ENCODE results near the gene EPSTI1.

Gene EPSTI1

DNA sequence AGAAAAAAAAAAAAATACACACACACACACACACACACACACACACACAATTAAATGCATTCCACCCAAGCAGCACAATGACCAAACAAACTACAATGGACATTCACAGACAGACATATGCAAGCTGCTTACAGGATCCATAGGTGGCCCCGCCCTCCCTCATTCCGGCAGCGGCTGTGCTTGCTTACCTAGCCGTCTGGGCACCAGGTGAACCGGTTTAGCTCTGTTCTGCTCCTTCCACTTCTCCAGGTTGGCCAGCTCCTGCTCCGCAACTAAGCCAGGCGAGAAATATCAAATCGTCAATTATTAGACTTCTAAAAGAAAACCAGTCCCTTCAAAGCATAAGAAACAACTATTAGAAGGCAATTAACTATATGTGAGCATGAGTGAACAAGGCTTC lies 23.1 kb downstream of the EPSTI1 start:
- H3K4me3 ChIP-seq (ENCODE audit: low read depth in 1 of 2, low read length in 2 of 2): no peak overlapping the region
- no peak overlapping the region for H3K9ac ChIP-seq (ENCODE audit: low read length)

DNA sequence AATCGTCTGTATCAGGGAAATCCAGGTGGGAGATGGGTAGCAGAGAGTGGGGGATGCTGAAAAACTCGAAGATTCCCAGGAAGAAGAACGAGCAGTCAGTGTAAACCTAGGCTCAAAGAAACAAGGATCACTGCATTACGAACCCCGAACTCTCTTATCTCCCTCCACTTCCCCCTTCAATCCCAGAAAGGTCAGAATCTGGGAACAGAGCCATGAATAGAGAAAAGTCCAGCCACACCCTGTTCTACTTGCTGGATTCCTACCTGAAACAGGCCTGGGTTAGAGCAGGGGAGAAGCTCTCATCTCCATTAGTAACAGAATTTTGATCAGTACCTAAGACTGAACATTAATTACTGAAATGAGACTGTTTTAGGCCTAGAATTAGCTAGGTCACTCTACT lies 24.4 kb downstream of the EPSTI1 start:
- no peak overlapping the region for H3K9ac ChIP-seq (ENCODE audit: low read length)
- no peak overlapping the region for H3K27ac ChIP-seq (ENCODE audit: low read depth, low read length)
- H3K27me3 ChIP-seq (ENCODE audit: control insufficient read depth in 1 of 2, insufficient read depth in 2 of 2, low read length in 2 of 2): no peaks in the 10 kb centered on the region

More for the DNA sequence above, 23.1 kb downstream of the EPSTI1 start:
- Histone ChIP-seq H3K27me3 (ENCODE audit: control insufficient read depth in 1 of 2, insufficient read depth in 2 of 2, low read length in 2 of 2) (no peaks in the 10 kb centered on the region), H3K9me3 (ENCODE audit: low read length) (no peaks in the 10 kb centered on the region), H3K4me1 (ENCODE audit: insufficient read depth, low read length) (no peaks in the 10 kb centered on the region), H3K36me3 (ENCODE audit: insufficient read depth, low read length) (no peaks in the 10 kb centered on the region), H3K27ac (ENCODE audit: low read depth, low read length) (no peak overlapping the region)

DNA sequence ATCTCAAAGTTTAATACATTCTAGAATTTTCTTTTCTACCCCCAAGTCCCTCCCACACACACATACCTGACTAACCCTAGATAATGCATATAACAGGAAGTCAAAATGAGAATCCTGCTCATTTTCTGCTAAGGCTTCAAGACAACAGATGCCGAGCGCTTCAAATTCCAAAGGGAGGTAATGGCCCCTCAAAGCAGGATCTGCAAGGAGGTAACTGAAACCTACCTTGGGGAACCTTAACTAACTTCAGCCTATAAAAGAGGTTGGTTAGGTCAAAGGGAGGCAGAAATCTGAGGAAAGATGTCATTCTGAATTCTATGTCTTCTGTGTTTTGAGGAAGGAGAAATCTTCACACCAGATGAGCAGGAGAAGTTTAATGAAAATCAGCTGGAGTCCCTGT lies 26.8 kb downstream of the EPSTI1 start:
- Histone ChIP-seq H3K9me3 (ENCODE audit: low read length) (no peaks in the 10 kb centered on the region), H3K27me3 (ENCODE audit: control insufficient read depth in 1 of 2, insufficient read depth in 2 of 2, low read length in 2 of 2) (no peaks in the 10 kb centered on the region), H3K4me1 (ENCODE audit: insufficient read depth, low read length) (no peaks in the 10 kb centered on the region), H3K36me3 (ENCODE audit: insufficient read depth, low read length) (peaks cover 7% of the 10 kb centered on the region), H3K9ac (ENCODE audit: low read length) (no peak overlapping the region), H3K27ac (ENCODE audit: low read depth, low read length) (no peak overlapping the region), H3K4me3 (ENCODE audit: low read depth in 1 of 2, low read length in 2 of 2) (no peak overlapping the region)

More for the DNA sequence above, 24.4 kb downstream of the EPSTI1 start:
- H3K36me3 ChIP-seq (ENCODE audit: insufficient read depth, low read length): no peaks in the 10 kb centered on the region
- no peaks in the 10 kb centered on the region for H3K9me3 ChIP-seq (ENCODE audit: low read length)
- no peak overlapping the region for H3K4me3 ChIP-seq (ENCODE audit: low read depth in 1 of 2, low read length in 2 of 2)
- H3K4me1 ChIP-seq (ENCODE audit: insufficient read depth, low read length): no peaks in the 10 kb centered on the region

GRCh38 chr13:42964761-42965161 lies 27.3 kb downstream of the EPSTI1 start:
- H3K9ac ChIP-seq (ENCODE audit: low read length): no peak overlapping the region
- H3K27ac ChIP-seq (ENCODE audit: low read depth, low read length): no peak overlapping the region
- no peaks in the 10 kb centered on the region for H3K9me3 ChIP-seq (ENCODE audit: low read length)
- H3K4me1 ChIP-seq (ENCODE audit: insufficient read depth, low read length): no peaks in the 10 kb centered on the region
- H3K27me3 ChIP-seq (ENCODE audit: control insufficient read depth in 1 of 2, insufficient read depth in 2 of 2, low read length in 2 of 2): no peaks in the 10 kb centered on the region
- H3K4me3 ChIP-seq (ENCODE audit: low read depth in 1 of 2, low read length in 2 of 2): no peak overlapping the region
- peaks cover 7% of the 10 kb centered on the region for H3K36me3 ChIP-seq (ENCODE audit: insufficient read depth, low read length)

DNA sequence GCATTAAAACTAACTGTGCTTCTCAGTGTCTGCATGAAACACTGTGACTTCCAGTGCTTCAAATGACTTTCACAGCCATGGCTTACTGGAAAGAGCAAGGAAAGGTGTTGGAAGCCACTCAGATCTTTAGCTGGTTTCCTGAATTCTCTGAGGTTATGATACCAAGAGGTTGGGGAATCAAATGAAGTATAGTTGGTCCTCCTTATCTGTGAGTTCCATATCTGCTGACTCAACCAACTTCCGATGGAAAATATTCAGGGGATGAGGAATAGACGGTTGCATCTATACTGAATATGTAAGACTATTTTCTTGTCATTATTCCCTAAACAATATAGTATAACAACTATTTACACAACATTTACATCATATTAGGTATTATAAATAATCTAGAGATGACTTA lies 32.4 kb downstream of the EPSTI1 start:
- Histone ChIP-seq H3K9ac (ENCODE audit: low read length) (no peak overlapping the region), H3K36me3 (ENCODE audit: insufficient read depth, low read length) (peaks cover 12% of the 10 kb centered on the region), H3K4me1 (ENCODE audit: insufficient read depth, low read length) (no peaks in the 10 kb centered on the region), H3K27me3 (ENCODE audit: control insufficient read depth in 1 of 2, insufficient read depth in 2 of 2, low read length in 2 of 2) (no peaks in the 10 kb centered on the region), H3K27ac (ENCODE audit: low read depth, low read length) (no peak overlapping the region), H3K4me3 (ENCODE audit: low read depth in 1 of 2, low read length in 2 of 2) (no peak overlapping the region), H3K9me3 (ENCODE audit: low read length) (no peaks in the 10 kb centered on the region)

DNA sequence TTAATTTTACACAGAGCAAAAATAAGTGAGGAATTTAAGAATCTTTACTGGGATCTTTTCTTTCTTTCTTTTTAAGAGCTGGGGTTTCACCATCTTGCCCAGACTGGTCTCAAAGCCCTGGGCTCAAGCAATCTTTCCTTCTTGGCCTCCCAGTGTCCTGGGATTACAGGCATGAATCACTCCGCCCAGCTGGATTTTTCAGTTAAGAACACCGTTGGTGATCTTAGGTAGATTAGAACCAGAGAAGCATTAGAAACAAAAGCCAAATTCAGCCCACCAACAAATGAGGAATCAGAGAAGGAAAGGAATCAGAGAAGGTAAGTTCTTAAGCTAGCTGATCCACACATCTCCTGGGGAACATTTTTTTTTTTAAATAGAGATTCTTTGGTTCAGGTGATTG lies 34.2 kb downstream of the EPSTI1 start:
- no peak overlapping the region for H3K4me3 ChIP-seq (ENCODE audit: low read depth in 1 of 2, low read length in 2 of 2)
- H3K9me3 ChIP-seq (ENCODE audit: low read length): no peaks in the 10 kb centered on the region
- no peaks in the 10 kb centered on the region for H3K4me1 ChIP-seq (ENCODE audit: insufficient read depth, low read length)
- H3K36me3 ChIP-seq (ENCODE audit: insufficient read depth, low read length): peaks cover 12% of the 10 kb centered on the region
- H3K27me3 ChIP-seq (ENCODE audit: control insufficient read depth in 1 of 2, insufficient read depth in 2 of 2, low read length in 2 of 2): no peaks in the 10 kb centered on the region
- H3K27ac ChIP-seq (ENCODE audit: low read depth, low read length): no peak overlapping the region
- H3K9ac ChIP-seq (ENCODE audit: low read length): no peak overlapping the region

- Histone ChIP-seq H3K27me3 (ENCODE audit: control insufficient read depth in 1 of 2, insufficient read depth in 2 of 2, low read length in 2 of 2) (no peaks in the 10 kb centered on the region), H3K36me3 (ENCODE audit: insufficient read depth, low read length) (no peaks in the 10 kb centered on the region), H3K4me3 (ENCODE audit: low read depth in 1 of 2, low read length in 2 of 2) (no peak overlapping the region), H3K27ac (ENCODE audit: low read depth, low read length) (no peak overlapping the region), H3K4me1 (ENCODE audit: insufficient read depth, low read length) (no peaks in the 10 kb centered on the region), H3K9me3 (ENCODE audit: low read length) (no peaks in the 10 kb centered on the region), H3K9ac (ENCODE audit: low read length) (no peak overlapping the region)
Observed at GRCh38 chr13:42950181-42950580, 41.9 kb downstream of the EPSTI1 start.

- H3K27ac ChIP-seq (ENCODE audit: low read depth, low read length): no peak overlapping the region
- no peaks in the 10 kb centered on the region for H3K27me3 ChIP-seq (ENCODE audit: control insufficient read depth in 1 of 2, insufficient read depth in 2 of 2, low read length in 2 of 2)
- H3K4me1 ChIP-seq (ENCODE audit: insufficient read depth, low read length): no peaks in the 10 kb centered on the region
- H3K9ac ChIP-seq (ENCODE audit: low read length): no peak overlapping the region
- H3K36me3 ChIP-seq (ENCODE audit: insufficient read depth, low read length): no peaks in the 10 kb centered on the region
- H3K4me3 ChIP-seq (ENCODE audit: low read depth in 1 of 2, low read length in 2 of 2): no peak overlapping the region
- H3K9me3 ChIP-seq (ENCODE audit: low read length): no peaks in the 10 kb centered on the region
Observed at GRCh38 chr13:42947925-42948324, 44.1 kb downstream of the EPSTI1 start.

GRCh38 chr13:42946927-42947326 lies 45.1 kb downstream of the EPSTI1 start:
- H3K36me3 ChIP-seq (ENCODE audit: insufficient read depth, low read length): no peaks in the 10 kb centered on the region
- H3K27me3 ChIP-seq (ENCODE audit: control insufficient read depth in 1 of 2, insufficient read depth in 2 of 2, low read length in 2 of 2): no peaks in the 10 kb centered on the region
- no peak overlapping the region for H3K9ac ChIP-seq (ENCODE audit: low read length)
- H3K4me1 ChIP-seq (ENCODE audit: insufficient read depth, low read length): no peaks in the 10 kb centered on the region
- no peak overlapping the region for H3K4me3 ChIP-seq (ENCODE audit: low read depth in 1 of 2, low read length in 2 of 2)
- H3K27ac ChIP-seq (ENCODE audit: low read depth, low read length): no peak overlapping the region
- H3K9me3 ChIP-seq (ENCODE audit: low read length): no peaks in the 10 kb centered on the region

DNA sequence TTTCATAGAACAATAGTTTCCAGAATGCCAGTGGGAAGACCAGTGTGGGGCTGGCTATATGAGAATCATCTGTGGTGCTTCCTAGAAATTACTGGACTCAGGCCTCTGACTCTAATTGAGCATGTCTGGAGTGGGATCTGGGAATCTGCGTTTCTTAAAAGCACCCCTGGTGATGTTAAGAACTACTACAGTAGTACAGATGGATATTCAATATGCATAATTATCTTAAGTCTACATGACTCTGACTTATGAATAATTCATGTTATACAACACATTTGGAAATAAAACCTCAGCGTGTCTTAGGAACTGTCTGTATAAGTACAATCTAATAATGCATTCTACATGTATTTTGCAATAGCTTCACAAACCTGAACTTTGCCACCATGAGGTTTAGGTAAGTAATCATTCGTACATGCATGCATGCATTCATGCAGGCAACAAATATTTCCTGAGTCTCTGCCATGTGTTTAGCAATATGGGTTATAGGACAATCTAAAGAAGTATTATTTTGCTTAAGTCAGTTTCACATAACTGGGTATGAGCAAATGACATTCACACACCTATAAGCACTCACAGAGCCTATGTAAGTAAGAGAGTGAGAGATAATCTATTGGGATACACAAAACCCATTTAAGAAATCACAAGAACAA lies 62.0 kb downstream of the EPSTI1 start:
- no peaks in the 10 kb centered on the region for H3K36me3 ChIP-seq (ENCODE audit: insufficient read depth, low read length)
- H3K27me3 ChIP-seq (ENCODE audit: control insufficient read depth in 1 of 2, insufficient read depth in 2 of 2, low read length in 2 of 2): no peaks in the 10 kb centered on the region
- no peaks in the 10 kb centered on the region for H3K4me1 ChIP-seq (ENCODE audit: insufficient read depth, low read length)
- no peak overlapping the region for H3K27ac ChIP-seq (ENCODE audit: low read depth, low read length)
- no peak overlapping the region for H3K9ac ChIP-seq (ENCODE audit: low read length)
- H3K4me3 ChIP-seq (ENCODE audit: low read depth in 1 of 2, low read length in 2 of 2): no peak overlapping the region
- H3K9me3 ChIP-seq (ENCODE audit: low read length): no peaks in the 10 kb centered on the region

DNA sequence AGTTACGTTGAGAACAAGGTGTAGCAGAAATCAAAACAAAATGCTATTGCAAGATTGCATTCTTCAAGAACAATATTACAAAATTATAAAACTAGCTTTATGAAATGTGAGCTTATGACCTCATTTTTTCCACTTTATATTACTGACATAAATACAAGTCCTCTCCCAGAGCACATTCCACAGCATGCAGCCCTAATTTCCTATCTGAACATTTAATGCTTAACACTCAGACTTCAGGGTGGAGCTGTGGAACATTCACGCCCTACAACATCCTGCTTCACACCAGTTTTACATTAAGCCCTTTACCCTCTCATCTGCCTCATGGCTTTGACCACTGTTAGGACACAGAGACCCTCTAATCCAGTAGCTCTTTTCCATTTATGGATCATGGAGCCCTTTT lies 65.5 kb downstream of the EPSTI1 start:
- H3K9me3 ChIP-seq (ENCODE audit: low read length): no peaks in the 10 kb centered on the region
- H3K4me3 ChIP-seq (ENCODE audit: low read depth in 1 of 2, low read length in 2 of 2): no peak overlapping the region
- H3K27me3 ChIP-seq (ENCODE audit: control insufficient read depth in 1 of 2, insufficient read depth in 2 of 2, low read length in 2 of 2): no peaks in the 10 kb centered on the region
- no peaks in the 10 kb centered on the region for H3K36me3 ChIP-seq (ENCODE audit: insufficient read depth, low read length)
- H3K9ac ChIP-seq (ENCODE audit: low read length): no peak overlapping the region
- no peaks in the 10 kb centered on the region for H3K4me1 ChIP-seq (ENCODE audit: insufficient read depth, low read length)
- no peak overlapping the region for H3K27ac ChIP-seq (ENCODE audit: low read depth, low read length)

DNA sequence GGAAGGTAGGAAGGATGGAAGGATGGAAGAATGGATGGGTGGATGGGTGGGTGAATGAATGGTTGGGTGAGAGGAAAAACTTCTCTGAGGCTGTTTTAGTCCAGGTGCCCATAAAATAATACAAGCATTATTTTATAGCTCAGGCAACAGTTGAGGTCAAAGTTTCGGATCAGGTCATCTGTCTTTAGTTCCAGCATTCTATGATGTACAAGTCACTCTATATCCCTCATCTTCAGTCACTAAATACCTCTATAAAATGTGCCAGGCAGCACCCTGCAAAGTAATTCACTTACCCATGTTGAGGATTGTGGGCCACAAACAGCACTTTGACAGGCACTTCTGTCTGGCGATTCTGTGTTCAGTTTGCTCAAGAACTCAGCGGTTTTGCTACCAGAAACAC lies 66.0 kb downstream of the EPSTI1 start:
- H3K27ac ChIP-seq (ENCODE audit: low read depth, low read length): no peak overlapping the region
- no peak overlapping the region for H3K9ac ChIP-seq (ENCODE audit: low read length)
- no peaks in the 10 kb centered on the region for H3K9me3 ChIP-seq (ENCODE audit: low read length)
- H3K4me3 ChIP-seq (ENCODE audit: low read depth in 1 of 2, low read length in 2 of 2): no peak overlapping the region
- no peaks in the 10 kb centered on the region for H3K4me1 ChIP-seq (ENCODE audit: insufficient read depth, low read length)
- no peaks in the 10 kb centered on the region for H3K27me3 ChIP-seq (ENCODE audit: control insufficient read depth in 1 of 2, insufficient read depth in 2 of 2, low read length in 2 of 2)
- H3K36me3 ChIP-seq (ENCODE audit: insufficient read depth, low read length): no peaks in the 10 kb centered on the region
